Smooth muscle cell (in vitro differentiated cells): Measurements from ENCODE around the gene TMEM272. TPM values are rescaled to one million over a fixed set of nuclear protein-coding genes. Genes with fewer than 3 reads are reported as not detected.

ENCODE experiments used
- DNase-seq: peaks from one replicate; lab custom pipeline; 2025; ENCODE audit not compliant: unreplicated experiment; lab: John Stamatoyannopoulos, UW
- H2AFZ ChIP-seq: fragments of 200-600 bp; sonication (generic); 2 replicates; pipeline ENCODE4 v1.6.0; 2016; ENCODE audit warnings: antibody characterized with exemption, low read depth, mild to moderate bottlenecking
- H3F3A ChIP-seq: fragments of 200-600 bp; sonication (generic); 2 replicates; pipeline ENCODE4 v1.6.0; 2017; ENCODE audit warnings: antibody characterized with exemption, low read depth
- H3K27ac ChIP-seq: fragments of 200-600 bp; sonication (generic); 2 replicates; pipeline ENCODE4 v1.5.1; 2016; ENCODE audit warnings: low read depth, mild to moderate bottlenecking
- H3K27me3 ChIP-seq: fragments of 200-600 bp; sonication (generic); 2 replicates; pipeline ENCODE4 v1.6.1; 2016; ENCODE audit warnings: low read depth, mild to moderate bottlenecking
- H3K36me3 ChIP-seq: fragments of 200-600 bp; sonication (generic); 2 replicates; pipeline ENCODE4 v1.5.1; 2016; ENCODE audit warnings: low read depth
- H3K4me1 ChIP-seq: fragments of 200-600 bp; sonication (generic); 2 replicates; pipeline ENCODE4 v1.5.1; 2016; ENCODE audit warnings: low read depth
- H3K4me2 ChIP-seq: fragments of 200-600 bp; sonication (generic); 2 replicates; pipeline ENCODE4 v1.6.0; 2016; ENCODE audit warnings: mild to moderate bottlenecking
- H3K4me3 ChIP-seq: fragments of 200-600 bp; sonication (generic); 2 replicates; pipeline ENCODE4 v1.5.1; 2016; ENCODE audit warnings: mild to moderate bottlenecking
- H3K79me2 ChIP-seq: fragments of 200-600 bp; sonication (generic); 2 replicates; pipeline ENCODE4 v1.6.0; 2016; ENCODE audit warnings: low read depth, mild to moderate bottlenecking
- H3K9ac ChIP-seq: fragments of 200-600 bp; sonication (generic); 2 replicates; pipeline ENCODE4 v1.6.0; 2016; ENCODE audit warnings: low read depth
- H3K9me3 ChIP-seq: fragments of 200-600 bp; sonication (generic); replicated peaks from 2 replicates; pipeline ENCODE4 v1.5.1; 2016; ENCODE audit warnings: low read depth
- H4K20me1 ChIP-seq: fragments of 200-600 bp; sonication (generic); 2 replicates; pipeline ENCODE4 v1.6.0; 2016; ENCODE audit warnings: low read depth
- CTCF ChIP-seq: fragments of 200-600 bp; sonication (generic); IDR thresholded peaks from 2 replicates; pipeline ENCODE4 v1.5.1; 2017; ENCODE audit warnings: borderline replicate concordance, mild to moderate bottlenecking, antibody characterized with exemption; ENCODE audit not compliant: insufficient read depth, poor library complexity, severe bottlenecking
- WGBS: methylation state at CpG from one replicate; pipeline ENCODE4 v1.1.7; 2016; ENCODE audit warnings: low lambda C conversion rate; 5-methylcytosine and 5-hydroxymethylcytosine counted together
- polyA plus RNA-seq: library from polyadenylated mRNA; unstranded; fragments of >200 nt; fragmentation: Nextera tagmentation; extraction: Ambion mirVana; gene quantifications from 2 replicates; pipeline ENCODE4 v1.2.1, GENCODE V29; 2016
- total RNA-seq: library from RNA; depleted of rRNA; stranded (reverse); fragments of >200 nt; gene quantifications from 2 replicates; pipeline ENCODE4 v1.2.3, GENCODE V29; 2014

Gene TMEM272
- total and polyA plus RNA-seq, 2 experiments from 2014 or later = 0.18 to 0.26 TPM

- Histone ChIP-seq H3K4me2 (peak overlapping the region; percentile 44), H3K27ac (peak overlapping the region; percentile 97), H2AFZ (peak overlapping the region; percentile 8), H3K9ac (peak overlapping the region; percentile 89), H3K9me3 (no peaks in the 10 kb centered on the region), H3K36me3 (no peaks in the 10 kb centered on the region), H3K79me2 (no peaks in the 10 kb centered on the region), H3F3A (peaks cover 15% of the 10 kb centered on the region), H3K4me1 (peaks cover 3% of the 10 kb centered on the region), H3K27me3 (no peaks in the 10 kb centered on the region), H4K20me1 (no peaks in the 10 kb centered on the region), H3K4me3 (no peak overlapping the region)
- TF ChIP-seq CTCF = no peak
- WGBS = 43% methylated on average over 6 of the region's 6 CpGs
- DNase-seq = peak; percentile 1
These were observed 51.3 kb downstream of the TMEM272 start for GRCh38 chr13:51793570-51794271.

- Histone ChIP-seq H3K9me3 (no peaks in the 10 kb centered on the region), H3F3A (no peaks in the 10 kb centered on the region), H4K20me1 (no peaks in the 10 kb centered on the region), H3K4me1 (peaks cover 19% of the 10 kb centered on the region), H3K4me3 (no peak overlapping the region), H2AFZ (no peak overlapping the region), H3K27me3 (no peaks in the 10 kb centered on the region), H3K36me3 (no peaks in the 10 kb centered on the region), H3K79me2 (no peaks in the 10 kb centered on the region), H3K4me2 (peak overlapping the region; percentile 75), H3K27ac (peak overlapping the region; percentile 29), H3K9ac (no peak overlapping the region)
- no peak for DNase-seq
- WGBS = 66% methylated on average over 10 of the region's 10 CpGs
- TF ChIP-seq CTCF = no peak
These were observed 58.3 kb downstream of the TMEM272 start for GRCh38 chr13:51786425-51787265.

GRCh38 chr13:51785712-51786424, 59.1 kb downstream of the TMEM272 start:
- Histone ChIP-seq H3F3A (no peaks in the 10 kb centered on the region), H3K9me3 (no peaks in the 10 kb centered on the region), H3K36me3 (no peaks in the 10 kb centered on the region), H3K9ac (no peak overlapping the region), H2AFZ (no peak overlapping the region), H3K4me2 (peak overlapping the region; percentile 75), H3K27ac (peak overlapping the region; percentile 29), H3K4me3 (no peak overlapping the region), H3K79me2 (no peaks in the 10 kb centered on the region), H3K27me3 (no peaks in the 10 kb centered on the region), H3K4me1 (peaks cover 19% of the 10 kb centered on the region), H4K20me1 (no peaks in the 10 kb centered on the region)
- DNase-seq = no peak
- 55% methylated on average over 12 of the region's 12 CpGs for WGBS
- TF ChIP-seq CTCF = no peak
